ENCODE data around the gene STBD1.
"Not testable (repeated sequence)": the region's sequence is repeated elsewhere in the genome, so short reads cannot be mapped to it uniquely, and the experiment has no call there.

The STBD1 gene

GRCh38 chr4:76279462-76279861, 27.1 kb upstream of the STBD1 start:
- in situ Hi-C loops (cut with HindIII; ENCODE audit: low pct_ligation_motif_present, low sequenced_read_pairs): no loop called here
- Histone ChIP-seq H3K27ac (no peak overlapping the region), H3K4me3 (ENCODE audit: low read depth, low read length) (no peak overlapping the region), H3K36me3 (replicated peaks) (no peaks in the 10 kb centered on the region), H3K27me3 (replicated peaks) (no peaks in the 10 kb centered on the region)
- no peak for TF ChIP-seq CTCF (IDR thresholded peaks at IDR 0.05; ENCODE audit: low read depth, low read length, missing control alignments)
- no peak for DNase-seq

- in situ Hi-C loops (cut with HindIII; ENCODE audit: low pct_ligation_motif_present, low sequenced_read_pairs): no loop called here
- no peak overlapping the region for H3K4me3 ChIP-seq (ENCODE audit: low read depth, low read length)
- H3K27me3 ChIP-seq (replicated peaks): no peaks in the 10 kb centered on the region
- H3K36me3 ChIP-seq (replicated peaks): no peaks in the 10 kb centered on the region
- TF ChIP-seq CTCF (IDR thresholded peaks at IDR 0.05; ENCODE audit: low read depth, low read length, missing control alignments): no peak
- no peak for DNase-seq
- H3K27ac ChIP-seq: no peak overlapping the region
These were observed 25.8 kb upstream of the STBD1 start for GRCh38 chr4:76280488-76281441.

GRCh38 chr4:76281594-76281993, 24.9 kb upstream of the STBD1 start:
- DNase-seq; in situ Hi-C loops (cut with HindIII; ENCODE audit: low pct_ligation_motif_present, low sequenced_read_pairs); H3K36me3 ChIP-seq (replicated peaks); H3K4me3 ChIP-seq (ENCODE audit: low read depth, low read length); H3K27ac ChIP-seq; H3K27me3 ChIP-seq (replicated peaks): not testable (repeated sequence)

- Histone ChIP-seq H3K27ac (no peak overlapping the region), H3K4me3 (ENCODE audit: low read depth, low read length) (no peak overlapping the region), H3K27me3 (replicated peaks) (no peaks in the 10 kb centered on the region), H3K36me3 (replicated peaks) (no peaks in the 10 kb centered on the region)
- DNase-seq: no peak
- TF ChIP-seq CTCF (IDR thresholded peaks at IDR 0.05; ENCODE audit: low read depth, low read length, missing control alignments): no peak
- in situ Hi-C loops (cut with HindIII; ENCODE audit: low pct_ligation_motif_present, low sequenced_read_pairs): no loop called here
These were observed 23.4 kb upstream of the STBD1 start for GRCh38 chr4:76282941-76283689.

GRCh38 chr4:76283900-76284299, 22.6 kb upstream of the STBD1 start:
- in situ Hi-C loops (cut with HindIII; ENCODE audit: low pct_ligation_motif_present, low sequenced_read_pairs): no loop called here
- no peak for TF ChIP-seq CTCF (IDR thresholded peaks at IDR 0.05; ENCODE audit: low read depth, low read length, missing control alignments)
- Histone ChIP-seq H3K27ac (no peak overlapping the region), H3K36me3 (replicated peaks) (no peaks in the 10 kb centered on the region), H3K4me3 (ENCODE audit: low read depth, low read length) (no peak overlapping the region), H3K27me3 (replicated peaks) (no peaks in the 10 kb centered on the region)
- DNase-seq: no peak

GRCh38 chr4:76287811-76288210, 18.7 kb upstream of the STBD1 start:
- H3K4me3 ChIP-seq (ENCODE audit: low read depth, low read length); H3K27me3 ChIP-seq (replicated peaks); H3K27ac ChIP-seq; in situ Hi-C loops (cut with HindIII; ENCODE audit: low pct_ligation_motif_present, low sequenced_read_pairs); DNase-seq; H3K36me3 ChIP-seq (replicated peaks): not testable (repeated sequence)

All from brain microvascular endothelial cell (primary cell).